Ovary (tissue), 9 donors: ENCODE measurements around the gene SH3RF3. TPM values are rescaled to one million over a fixed set of nuclear protein-coding genes. Genes with fewer than 3 reads are reported as not detected.

Source experiments
- DNase-seq, 5 donors: peaks; one replicate each; pipeline ENCODE4 v3.0.0-alpha.2; 2019 to 2020
- H3K27ac ChIP-seq, 2 donors: fragments of 200-600 bp; one replicate each; pipeline versions ENCODE4 v1.5.1 to v1.8.0; 2019 to 2022
- H3K27me3 ChIP-seq: fragments of 200-600 bp; one replicate; pipeline ENCODE4 v1.8.0; 2022
- H3K36me3 ChIP-seq: fragments of 200-600 bp; sonication (generic); one replicate; pipeline ENCODE4 v1.5.1; 2019
- H3K4me1 ChIP-seq: one replicate; pipeline ENCODE4 v1.8.1; 2013; ENCODE audit warnings: mild to moderate bottlenecking, moderate library complexity; ENCODE audit not compliant: insufficient read depth
- H3K4me3 ChIP-seq: fragments of 200-600 bp; sonication (generic); one replicate; pipeline ENCODE4 v1.5.1; 2017
- H3K9me3 ChIP-seq, 2 donors: fragments of 200-600 bp in 1 of 2; sonication (generic) in 1 of 2; one replicate each; pipeline versions ENCODE4 v1.5.1 to v1.8.1; 2013 to 2019; ENCODE audit warnings: mild to moderate bottlenecking in 1 of 2, moderate library complexity in 1 of 2
- CTCF ChIP-seq, 3 donors: fragments of 450-650 bp in 2 of 3; fragments of 200-600 bp in 1 of 3; IDR thresholded peaks; one replicate each; pipeline versions ENCODE4 v1.5.1 to v1.8.0; 2016 to 2022; ENCODE audit warnings: antibody characterized with exemption in 3 of 3, mild to moderate bottlenecking in 1 of 3
- EP300 ChIP-seq: sonication (generic); formaldehyde crosslinking; IDR thresholded peaks from one replicate; pipeline ENCODE4 v1.6.1; 2017; ENCODE audit warnings: antibody characterized with exemption
- POLR2A ChIP-seq: fragments of 450-650 bp; IDR thresholded peaks from one replicate; pipeline ENCODE4 v1.6.1; 2017; ENCODE audit warnings: antibody characterized with exemption, mild to moderate bottlenecking, moderate library complexity
- WGBS, 3 donors: extraction: QIAGEN DNeasy Blood & Tissue Kit in 1 of 3; methylation state at CpG; one replicate each; pipeline versions ENCODE4 v1.1.5 to v1.1.7; 2013 to 2017; 5-methylcytosine and 5-hydroxymethylcytosine counted together
- intact Hi-C, 4 donors: fragments of 100-400 bp; cut with DNase I; formaldehyde crosslinking; loops; one replicate each; pipeline versions ENCODE4 v1.11.0 to v1.15.1; 2022 to 2023
- polyA plus RNA-seq, 2 donors: library from polyadenylated mRNA; stranded (reverse); fragments of 200-250 nt in 1 of 2; fragments of 350-450 nt in 1 of 2; fragmentation: Illumina TruSeq in 1 of 2; extraction: RNeasy Lipid Tissue Mini Kit (QIAGEN cat#74804) in 1 of 2; gene quantifications; one replicate each; pipeline ENCODE4 v1.2.3, GENCODE V29; 2013 to 2014
- total RNA-seq, 7 donors: library from RNA; depleted of rRNA in 2 of 7; stranded (reverse); fragments of >200 nt in 2 of 7; fragmentation: NEBNext Ultra II Directional in 3 of 7; extraction: Animal tissue kit (Norgen Biotek cat#: 25700) in 3 of 7; gene quantifications; one replicate each; pipeline versions ENCODE4 v1.1.0 to v1.2.4, GENCODE V29; 2016 to 2023
- donor health status: DM: no; HTN: no; CAD: no; lungs with moderate emphysema.
- donor health status: DM: no; HTN: no; CAD: no.
- donor health status: Bipolar disorder and iron deficiency.
- donor health status: DM: yes; HTN: yes; CAD: no.
- donor health status: DM: no; HTN: no; CAD: no.
- donor health status: DM: yes; HTN: yes; CAD: no.

SH3RF3 gene
- total and polyA plus RNA-seq, 9 donors: 2.7 to 10.1 (median 4.5) TPM

- H3K27me3 ChIP-seq: no peaks in the 10 kb centered on the region
- peaks cover 2% of the 10 kb centered on the region for H3K4me1 ChIP-seq
- no peak overlapping the region for H3K4me3 ChIP-seq
- intact Hi-C loops: no loop called here
- H3K27ac ChIP-seq: no peak overlapping the region
- TF ChIP-seq CTCF (IDR thresholded peaks at IDR 0.05): no peak
- TF ChIP-seq POLR2A: no peak
- TF ChIP-seq EP300: no peak
- no peaks in the 10 kb centered on the region for H3K36me3 ChIP-seq
- no peaks in the 10 kb centered on the region for H3K9me3 ChIP-seq
- 96% methylated on average over 4 of the region's 4 CpGs for WGBS, 3 donors
- DNase-seq: no peak
These were observed 211.4 kb downstream of the SH3RF3 start for GRCh38 chr2:109340381-109340780.

- H3K4me1 ChIP-seq: no peaks in the 10 kb centered on the region
- no peak for TF ChIP-seq EP300
- no peak for TF ChIP-seq CTCF (IDR thresholded peaks at IDR 0.05)
- TF ChIP-seq POLR2A: no peak
- no peak overlapping the region for H3K4me3 ChIP-seq
- H3K36me3 ChIP-seq: no peaks in the 10 kb centered on the region
- intact Hi-C loops: no loop called here
- H3K9me3 ChIP-seq: no peaks in the 10 kb centered on the region
- WGBS, 3 donors: 93 to 95% (median 94%) methylated on average over 7 of the region's 7 CpGs
- H3K27ac ChIP-seq: no peak overlapping the region
- no peaks in the 10 kb centered on the region for H3K27me3 ChIP-seq
- DNase-seq: no peak
These were observed 212.6 kb downstream of the SH3RF3 start for GRCh38 chr2:109341355-109342255.

GRCh38 chr2:109342256-109342850 is 213.3 kb downstream of the SH3RF3 start:
- Histone ChIP-seq H3K36me3 (no peaks in the 10 kb centered on the region), H3K4me1 (no peaks in the 10 kb centered on the region), H3K9me3 (no peaks in the 10 kb centered on the region), H3K27ac (no peak overlapping the region), H3K27me3 (no peaks in the 10 kb centered on the region), H3K4me3 (no peak overlapping the region)
- DNase-seq: no peak
- no peak for TF ChIP-seq CTCF (IDR thresholded peaks at IDR 0.05)
- no peak for TF ChIP-seq EP300
- no peak for TF ChIP-seq POLR2A
- intact Hi-C loops: no loop called here
- 91 to 96% (median 94%) methylated on average over 18 of the region's 18 CpGs for WGBS, 3 donors

GRCh38 chr2:109342930-109343329 is 213.9 kb downstream of the SH3RF3 start:
- TF ChIP-seq EP300 (no peak), POLR2A (no peak), CTCF (IDR thresholded peaks at IDR 0.05) (no peak)
- Histone ChIP-seq H3K27ac (no peak overlapping the region), H3K27me3 (no peaks in the 10 kb centered on the region), H3K4me1 (no peaks in the 10 kb centered on the region), H3K4me3 (no peak overlapping the region), H3K9me3 (no peaks in the 10 kb centered on the region), H3K36me3 (no peaks in the 10 kb centered on the region)
- intact Hi-C loops: no loop called here
- WGBS, 3 donors: 95 to 96% (median 95%) methylated on average over 6 of the region's 6 CpGs
- no peak for DNase-seq
